ENCODE data around the gene DEFB113. TPM values are rescaled to one million over a fixed set of nuclear protein-coding genes. Genes with fewer than 3 reads are reported as not detected.

DEFB113 gene
- total and polyA plus RNA-seq, 2 of the 4 experiments (the other 2 are of a cell fraction), result not detected

DNA sequence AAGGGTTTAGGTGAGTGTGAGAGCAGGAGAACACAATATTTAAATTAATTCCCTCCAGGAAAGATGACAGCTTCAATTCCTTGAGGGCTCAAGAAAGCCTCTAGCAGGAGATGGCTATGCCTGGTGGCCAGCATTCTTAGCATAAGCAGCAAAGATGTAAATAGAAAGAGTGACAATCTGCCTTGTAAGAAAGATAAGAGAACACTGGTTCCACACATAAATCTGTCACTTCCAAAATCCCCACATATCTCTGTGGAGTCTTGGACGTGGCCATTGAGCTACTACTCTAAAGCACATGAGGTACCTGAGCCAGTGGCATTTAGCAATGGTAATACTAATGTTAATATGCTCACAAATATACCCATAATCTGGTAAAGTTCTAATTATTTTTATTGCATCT, 34.7 kb downstream of the DEFB113 start:
- H2AK9ac ChIP-seq (replicated peaks; ENCODE audit: low read depth, low read length, poor library complexity), result no peak overlapping the region
- TF ChIP-seq, protein P1, sequence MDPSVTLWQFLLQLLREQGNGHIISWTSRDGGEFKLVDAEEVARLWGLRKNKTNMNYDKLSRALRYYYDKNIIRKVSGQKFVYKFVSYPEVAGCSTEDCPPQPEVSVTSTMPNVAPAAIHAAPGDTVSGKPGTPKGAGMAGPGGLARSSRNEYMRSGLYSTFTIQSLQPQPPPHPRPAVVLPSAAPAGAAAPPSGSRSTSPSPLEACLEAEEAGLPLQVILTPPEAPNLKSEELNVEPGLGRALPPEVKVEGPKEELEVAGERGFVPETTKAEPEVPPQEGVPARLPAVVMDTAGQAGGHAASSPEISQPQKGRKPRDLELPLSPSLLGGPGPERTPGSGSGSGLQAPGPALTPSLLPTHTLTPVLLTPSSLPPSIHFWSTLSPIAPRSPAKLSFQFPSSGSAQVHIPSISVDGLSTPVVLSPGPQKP (IDR thresholded peaks at IDR 0.05; ENCODE audit: borderline replicate concordance, low read depth, low read length), result no peak
- TF ChIP-seq MXI1 (IDR thresholded peaks at IDR 0.05; ENCODE audit: borderline replicate concordance, low read depth, low read length) (no peak), CHD1 (IDR thresholded peaks at IDR 0.05; ENCODE audit: low read depth, low read length) (no peak), RAD21 (IDR thresholded peaks at IDR 0.05; ENCODE audit: low read length) (no peak), RCOR1 (IDR thresholded peaks at IDR 0.05; ENCODE audit: insufficient replicate concordance, low read length) (no peak), SMC3 (IDR thresholded peaks at IDR 0.05; ENCODE audit: low read depth, low read length) (no peak), CTCF (conservative IDR thresholded peaks at IDR 0.05; ENCODE audit: low read depth, low read length) (no peak), FOS (IDR thresholded peaks at IDR 0.05; ENCODE audit: low read depth, low read length) (no peak), MAFK (IDR thresholded peaks at IDR 0.05; ENCODE audit: low read depth, low read length) (no peak), MAZ (IDR thresholded peaks at IDR 0.05; ENCODE audit: borderline replicate concordance, low read depth, low read length) (no peak), RFX5 (IDR thresholded peaks at IDR 0.05; ENCODE audit: low read depth, low read length) (no peak), CEBPB (IDR thresholded peaks at IDR 0.05; ENCODE audit: low read depth, low read length) (no peak), BHLHE40 (IDR thresholded peaks at IDR 0.05; ENCODE audit: low read depth, low read length) (no peak), NFE2L2 (IDR thresholded peaks at IDR 0.05; ENCODE audit: low read depth, low read length) (no peak), USF2 (IDR thresholded peaks at IDR 0.05; ENCODE audit: low read depth, low read length) (no peak), POLR2A (IDR thresholded peaks at IDR 0.05; ENCODE audit: low read depth, low read length) (no peak)
- H2AK5ac ChIP-seq (ENCODE audit: low read depth, low read length), result no peak overlapping the region
- H2BK120ac ChIP-seq (ENCODE audit: low read depth, low read length), result no peak overlapping the region
- no peak overlapping the region for H4K5ac ChIP-seq (ENCODE audit: low read depth, low read length)
- no peaks in the 10 kb centered on the region for H4K20me1 ChIP-seq (ENCODE audit: insufficient read depth, low read length)
- dilution Hi-C loops (cut with HindIII; ENCODE audit: low sequenced_read_pairs, unreplicated experiment) (no loop called here), in situ Hi-C loops (cut with MboI; ENCODE audit: low sequenced_read_pairs) (no loop called here), intact Hi-C loops (cut with micrococcal nuclease) (no loop called here)
- CTCF ChIA-PET, result no interaction called here
- no peak overlapping the region for H3K56ac ChIP-seq (ENCODE audit: extremely low read depth, insufficient read depth, low read length)
- H2BK5ac ChIP-seq (ENCODE audit: low read depth, low read length, poor library complexity, severe bottlenecking), result no peak overlapping the region
- H3K4me1 ChIP-seq (ENCODE audit: control insufficient read depth, insufficient read depth, low read length), result no peaks in the 10 kb centered on the region
- H3K27ac ChIP-seq (ENCODE audit: insufficient read depth, low read length), result no peak overlapping the region
- POLR2A ChIA-PET (ENCODE audit: unreplicated experiment), result no interaction called here
- H3K18ac ChIP-seq (ENCODE audit: low read depth, low read length), result no peak overlapping the region
- no peak overlapping the region for H2AFZ ChIP-seq (replicated peaks; ENCODE audit: low read length, poor library complexity)
- ATAC-seq (ENCODE audit: low read depth), result no peak
- BruUV-seq (replicated peaks), result no TSS peak
- no CpG with 5 or more reads among the region's 1 CpG for WGBS, 2 experiments (ENCODE audit: extremely low coverage in 2 of 2, insufficient read length in 1 of 2)
- no peak overlapping the region for H4K91ac ChIP-seq (ENCODE audit: insufficient read depth, low read depth, low read length)
- H3K36me3 ChIP-seq (ENCODE audit: control insufficient read depth, insufficient read depth, low read length), result no peaks in the 10 kb centered on the region
- H4K8ac ChIP-seq (ENCODE audit: low read depth in 2 of 2, low read length in 2 of 2), result no peak overlapping the region
- no peaks in the 10 kb centered on the region for H3K27me3 ChIP-seq (ENCODE audit: control insufficient read depth, insufficient read depth, low read length)
- no peak overlapping the region for H2BK15ac ChIP-seq (ENCODE audit: low read depth, low read length)
- H3K79me1 ChIP-seq (ENCODE audit: low read depth in 1 of 2, low read length in 2 of 2), result no peaks in the 10 kb centered on the region
- DNase-seq, result no peak
- H3K4me2 ChIP-seq (ENCODE audit: low read depth, low read length), result no peak overlapping the region
- H3K4me3 ChIP-seq (ENCODE audit: insufficient read depth, low read depth, low read length), result no peak overlapping the region
- no peaks in the 10 kb centered on the region for H3K9me3 ChIP-seq (ENCODE audit: control insufficient read depth, insufficient read depth, low read length)
- no peak overlapping the region for H3K9ac ChIP-seq (ENCODE audit: low read depth, low read length)
- no peak overlapping the region for H3K23ac ChIP-seq (ENCODE audit: low read depth, low read length)
- no peak overlapping the region for H3K14ac ChIP-seq (replicated peaks; ENCODE audit: low read depth, low read length)
- no peaks in the 10 kb centered on the region for H3K9me1 ChIP-seq (ENCODE audit: insufficient read depth, low read length)
- H2BK20ac ChIP-seq (ENCODE audit: low read depth, low read length), result no peak overlapping the region
- H3K4ac ChIP-seq (ENCODE audit: low read depth, low read length), result no peak overlapping the region
